HT-29 (cell line): ENCODE results near the gene PIK3R1. TPM values are rescaled to one million over a fixed set of nuclear protein-coding genes. Genes with fewer than 3 reads are reported as not detected.
"Not testable (repeated sequence)": the region's sequence is repeated elsewhere in the genome, so short reads cannot be mapped to it uniquely, and the experiment has no call there.

Experiments used
- DNase-seq: peaks from one replicate; pipeline ENCODE4 v3.0.0-alpha.2; 2015; ENCODE audit warnings: low spot score
- total RNA-seq: library from RNA; depleted of rRNA; stranded (reverse); fragments of >200 nt; shearing (Covaris generic); gene quantifications from 2 replicates; pipeline ENCODE4 v1.2.3, GENCODE V29; 2014

Gene PIK3R1
- total RNA-seq, 1 experiment from 2014 or later = 31.3 TPM

DNA sequence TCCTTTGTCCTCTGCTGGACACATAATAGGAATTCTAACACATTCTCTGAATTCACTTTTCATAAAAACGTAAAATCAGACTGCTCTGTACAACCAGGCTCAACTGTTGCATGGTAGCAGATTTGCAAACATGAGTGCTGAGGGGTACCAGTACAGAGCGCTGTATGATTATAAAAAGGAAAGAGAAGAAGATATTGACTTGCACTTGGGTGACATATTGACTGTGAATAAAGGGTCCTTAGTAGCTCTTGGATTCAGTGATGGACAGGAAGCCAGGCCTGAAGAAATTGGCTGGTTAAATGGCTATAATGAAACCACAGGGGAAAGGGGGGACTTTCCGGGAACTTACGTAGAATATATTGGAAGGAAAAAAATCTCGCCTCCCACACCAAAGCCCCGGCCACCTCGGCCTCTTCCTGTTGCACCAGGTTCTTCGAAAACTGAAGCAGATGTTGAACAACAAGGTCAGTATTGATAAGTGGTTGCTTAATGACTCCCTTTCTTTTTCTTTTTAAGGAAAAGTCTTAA is 11.1 kb downstream of the PIK3R1 start:
- DNase-seq = no peak

DNA sequence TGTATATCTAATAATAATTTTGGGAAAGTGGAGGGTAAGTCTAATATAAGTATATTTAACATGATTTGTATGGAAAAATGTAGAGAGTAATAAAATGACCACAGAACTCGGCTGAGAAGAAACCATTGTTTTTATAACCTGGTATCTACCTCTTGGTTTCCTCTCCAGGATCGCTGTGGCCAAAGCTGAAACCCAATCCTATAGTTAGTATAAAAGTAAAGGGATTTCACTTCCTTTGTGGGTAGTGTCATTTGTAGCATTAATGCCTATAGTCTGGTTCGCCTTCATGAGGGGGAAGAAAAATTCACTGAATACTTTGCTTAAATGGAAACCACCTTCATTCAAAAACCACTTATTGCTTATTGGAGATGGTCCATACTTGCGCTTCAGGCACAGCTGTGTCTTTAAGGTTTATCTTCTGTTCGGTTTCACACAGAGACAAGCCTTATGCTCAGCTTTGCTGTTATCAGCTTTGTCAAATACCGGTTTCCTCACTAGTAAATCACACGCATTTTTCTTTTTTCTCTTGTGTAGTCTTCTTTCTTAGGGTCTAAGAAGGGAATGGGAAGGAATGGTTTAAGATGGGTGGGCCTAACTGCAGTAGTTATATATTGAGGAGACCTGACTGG is 12.1 kb downstream of the PIK3R1 start:
- no peak for DNase-seq

DNA sequence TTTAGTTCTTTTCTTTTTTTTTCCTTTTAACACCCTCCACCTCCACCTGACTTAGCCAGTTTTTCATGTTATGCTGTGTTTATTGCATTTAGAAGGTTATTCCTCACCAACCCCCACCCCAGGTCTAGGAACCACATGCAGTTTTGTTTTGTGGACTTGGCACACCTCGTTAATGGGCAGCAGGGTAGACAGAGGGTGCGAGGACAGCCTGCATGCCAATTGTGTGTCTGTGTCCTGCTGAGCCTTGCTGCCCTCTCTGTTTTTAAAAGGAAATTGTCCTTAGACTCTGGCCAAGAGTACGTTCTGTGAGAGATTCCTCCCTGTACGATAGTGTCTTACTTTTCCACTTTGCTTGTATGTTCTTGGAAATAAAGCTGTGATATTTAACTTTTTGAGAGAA is 13.9 kb downstream of the PIK3R1 start:
- no peak for DNase-seq

DNA sequence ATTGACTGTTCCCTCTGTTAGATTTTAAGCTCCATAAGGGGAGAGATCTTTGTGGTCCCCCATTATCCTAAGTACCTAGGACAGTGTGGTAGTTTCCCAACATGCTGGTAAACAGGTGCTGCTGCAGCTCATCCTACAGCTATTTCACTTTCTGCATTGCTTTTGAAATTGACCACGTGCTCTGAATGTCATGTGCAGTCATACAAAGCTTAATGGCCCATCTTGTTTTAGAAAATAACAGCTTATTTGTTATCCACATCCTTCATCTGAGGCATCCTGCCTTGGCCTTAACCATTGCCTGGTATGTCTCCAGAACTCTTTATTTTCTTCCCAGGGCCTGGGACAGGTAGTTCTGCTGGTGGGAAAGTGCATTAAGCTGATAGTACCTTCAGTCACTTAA is 14.7 kb downstream of the PIK3R1 start:
- DNase-seq = no peak

DNA sequence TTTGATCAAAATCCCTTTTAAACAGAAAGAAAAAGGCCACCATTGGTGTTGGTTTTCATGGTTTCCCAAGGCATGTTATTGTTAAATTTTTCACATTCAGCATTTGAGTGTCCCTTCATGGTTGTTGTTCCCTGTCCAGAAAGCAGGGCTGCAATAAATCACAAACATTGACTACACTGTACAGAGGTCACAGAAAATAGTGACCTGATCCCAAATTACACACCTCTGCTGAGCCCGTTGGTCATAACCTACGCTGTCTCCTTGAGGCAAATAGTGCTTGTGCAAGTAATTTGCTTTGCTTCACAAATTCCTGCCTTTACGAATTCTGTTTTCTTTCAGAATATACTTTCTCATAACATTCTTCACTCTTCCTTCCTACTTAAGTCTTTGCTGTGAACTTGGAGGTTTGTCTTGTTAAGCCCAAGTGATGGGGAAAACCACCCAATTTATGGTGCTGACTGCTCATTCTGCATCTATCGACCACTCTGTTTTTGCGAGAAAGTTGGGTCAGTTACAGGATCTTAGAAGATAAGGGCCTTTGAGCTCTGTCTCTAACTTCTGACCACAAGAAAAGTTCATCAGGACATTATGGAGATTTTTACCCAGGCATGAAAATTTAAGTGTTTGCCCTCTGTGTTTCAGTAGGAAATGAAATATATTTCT is 16.0 kb downstream of the PIK3R1 start:
- DNase-seq = no peak

DNA sequence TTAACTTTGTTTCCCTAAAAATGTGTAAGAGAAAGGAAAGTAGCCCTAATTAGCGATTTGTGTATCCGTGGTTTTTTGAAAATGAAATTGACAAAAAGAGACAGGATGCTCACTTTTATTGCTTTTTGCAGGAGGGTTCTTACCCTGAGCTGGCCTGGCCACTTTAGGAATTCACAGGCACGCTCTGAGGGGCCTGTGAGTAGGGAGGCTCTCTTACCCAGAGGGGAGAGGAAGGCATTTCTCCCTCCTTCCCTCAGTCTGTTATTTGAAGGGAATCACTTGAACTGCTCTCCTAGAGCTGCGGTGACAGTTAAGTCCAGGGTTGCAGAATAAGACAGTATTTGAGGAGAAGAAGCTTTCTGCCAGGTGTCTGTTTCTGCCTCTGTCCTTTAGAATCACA is 16.7 kb downstream of the PIK3R1 start:
- DNase-seq = no peak

DNA sequence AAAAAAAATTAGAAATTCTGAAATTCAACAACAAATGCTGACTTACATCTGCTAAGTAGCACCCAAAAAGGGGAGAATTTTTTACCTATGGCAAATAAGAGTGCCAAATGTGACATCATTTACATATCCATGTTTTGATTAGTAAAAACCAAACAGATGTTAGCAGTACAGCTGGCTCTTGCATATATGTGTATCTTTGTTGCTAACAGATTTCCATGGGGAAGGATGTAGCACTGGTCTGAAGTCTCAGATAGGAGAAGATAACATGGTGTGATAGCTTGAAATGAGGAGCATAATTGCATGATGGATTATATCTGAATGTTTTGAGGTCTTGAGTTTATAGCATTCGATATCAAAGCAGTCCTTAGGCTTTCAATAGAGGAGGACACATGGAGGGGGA is 17.5 kb downstream of the PIK3R1 start:
- DNase-seq = no peak

DNA sequence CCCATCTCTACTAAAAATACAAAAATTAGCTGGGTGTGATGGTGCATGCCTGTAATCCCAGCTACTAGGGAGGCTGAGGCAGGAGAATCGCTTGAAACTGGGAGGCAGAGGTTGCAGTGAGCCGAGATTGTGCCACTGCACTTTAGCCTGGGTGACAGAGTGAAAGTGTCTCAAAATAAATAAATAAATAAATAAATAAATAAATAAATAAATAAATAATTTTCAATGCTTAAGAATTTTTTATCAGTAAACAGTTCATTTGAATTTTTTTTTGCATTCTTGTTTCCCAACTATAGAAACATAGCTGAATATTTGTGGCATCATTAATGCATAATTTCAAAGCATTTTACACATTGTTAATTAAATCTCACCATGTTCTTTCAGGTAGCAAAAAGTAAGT is 19.7 kb downstream of the PIK3R1 start:
- not testable (repeated sequence) for DNase-seq

DNA sequence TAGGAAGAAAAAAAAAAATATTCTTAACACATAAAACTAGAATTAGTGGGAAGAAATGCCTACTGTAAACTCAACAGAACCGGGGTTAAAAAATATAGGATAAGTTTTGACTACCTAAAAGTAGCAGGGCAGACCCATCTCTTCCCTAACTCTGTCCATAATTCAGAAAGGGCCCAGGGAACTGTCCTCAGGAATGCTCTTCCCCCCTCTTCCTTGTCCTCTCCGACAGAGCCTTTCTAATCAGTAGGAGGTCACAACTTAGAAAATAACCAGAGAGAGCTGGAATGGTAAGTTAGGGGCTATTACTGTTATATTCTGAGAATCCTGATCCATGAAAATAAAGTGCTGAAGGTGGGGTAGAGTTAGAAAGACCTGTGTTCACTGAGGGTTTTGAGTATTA is 22.2 kb downstream of the PIK3R1 start:
- no peak for DNase-seq

DNA sequence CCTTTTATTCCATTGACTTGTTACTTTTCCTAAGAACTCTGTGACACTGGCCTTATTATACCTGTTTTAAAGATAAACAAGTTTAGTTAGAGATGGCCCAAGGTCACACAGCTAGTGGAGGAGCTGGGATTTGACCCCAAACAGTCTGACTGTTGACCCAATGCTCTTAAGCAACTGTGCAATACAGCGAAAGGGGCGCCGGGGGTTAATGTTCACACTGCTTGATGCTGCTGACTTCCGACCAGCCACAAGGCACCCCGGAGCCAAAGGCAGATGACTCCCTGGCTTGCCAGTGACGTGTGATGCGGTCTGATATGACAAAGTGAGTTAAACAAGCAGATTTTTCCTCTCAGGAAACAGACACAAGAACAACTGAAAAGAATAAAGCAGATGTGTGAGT is 23.9 kb downstream of the PIK3R1 start:
- no peak for DNase-seq

DNA sequence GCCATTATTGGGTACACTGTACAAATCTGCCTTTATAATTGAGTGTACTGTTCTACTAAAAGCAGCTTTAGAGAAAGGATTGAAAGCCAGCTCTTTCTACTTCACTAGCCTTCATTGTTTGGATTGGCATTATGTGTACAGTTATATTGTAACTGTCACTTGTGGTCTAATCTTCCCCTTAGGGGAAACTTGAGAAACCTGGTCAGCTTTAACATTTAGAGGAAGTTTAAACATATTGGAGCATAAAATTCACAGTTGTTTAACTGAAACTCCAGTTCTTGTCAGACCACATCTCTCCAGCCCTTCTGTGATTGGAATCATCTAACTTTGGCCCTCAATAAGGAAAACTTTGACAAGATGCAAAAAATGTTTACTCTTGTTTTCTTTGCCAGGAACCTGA is 24.6 kb downstream of the PIK3R1 start:
- DNase-seq = no peak

DNA sequence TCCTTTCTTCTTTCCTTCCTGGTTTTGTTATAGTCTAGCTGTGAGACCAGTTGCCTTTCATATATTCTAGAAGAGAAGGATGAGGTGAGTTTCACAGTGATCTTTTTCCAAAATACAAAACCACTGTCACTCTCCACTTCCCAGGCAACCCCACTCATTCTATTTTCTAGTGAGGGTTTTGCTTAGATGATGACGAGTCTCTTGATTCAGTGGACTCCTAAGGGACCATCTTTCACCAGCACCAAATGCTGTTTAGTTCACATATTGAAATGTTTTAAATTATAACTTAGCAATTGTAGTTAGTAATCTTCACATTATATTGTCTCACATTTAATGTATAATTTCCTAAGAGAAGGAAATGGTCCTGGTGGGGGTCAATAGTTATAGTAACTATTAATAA is 25.2 kb downstream of the PIK3R1 start:
- DNase-seq = no peak

DNA sequence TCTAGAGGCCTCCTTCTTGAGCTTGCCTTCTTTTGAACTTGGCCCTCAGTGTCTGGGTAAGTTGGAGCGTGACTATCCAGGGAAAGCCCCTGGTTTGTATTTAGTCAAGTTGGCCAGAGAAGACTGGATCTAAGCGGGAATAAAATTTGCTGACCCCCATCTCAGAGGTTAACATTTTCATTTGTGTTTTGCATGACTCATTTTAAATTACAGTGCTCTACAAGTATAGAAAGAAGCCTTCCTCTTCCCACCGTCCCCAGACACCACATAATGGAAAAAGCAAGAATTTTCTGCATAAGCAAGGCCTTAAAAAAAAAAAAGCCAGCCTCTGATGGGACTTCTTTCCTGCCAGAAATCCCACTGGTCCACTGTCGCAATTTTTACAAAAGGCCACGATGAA is 27.2 kb downstream of the PIK3R1 start:
- DNase-seq = no peak

DNA sequence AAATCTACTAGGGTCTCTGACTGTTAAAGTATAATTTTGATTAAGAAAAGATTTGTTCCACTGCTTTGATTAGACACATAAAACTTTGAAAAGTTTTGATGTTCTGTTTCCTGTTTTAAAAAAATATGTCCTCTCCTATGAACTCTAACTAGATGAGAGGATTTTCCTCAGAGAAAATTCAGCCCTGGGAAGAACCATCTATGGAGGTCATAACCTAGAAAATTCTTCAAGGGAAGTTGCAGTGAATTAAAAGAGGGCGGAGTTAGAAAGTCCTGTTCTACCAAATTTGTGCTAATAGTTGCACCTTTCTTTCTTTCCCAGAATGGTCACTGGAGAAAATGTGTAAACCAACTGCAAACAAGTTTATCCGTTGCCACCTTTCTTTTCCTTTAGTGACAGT is 27.7 kb downstream of the PIK3R1 start:
- no peak for DNase-seq

DNA sequence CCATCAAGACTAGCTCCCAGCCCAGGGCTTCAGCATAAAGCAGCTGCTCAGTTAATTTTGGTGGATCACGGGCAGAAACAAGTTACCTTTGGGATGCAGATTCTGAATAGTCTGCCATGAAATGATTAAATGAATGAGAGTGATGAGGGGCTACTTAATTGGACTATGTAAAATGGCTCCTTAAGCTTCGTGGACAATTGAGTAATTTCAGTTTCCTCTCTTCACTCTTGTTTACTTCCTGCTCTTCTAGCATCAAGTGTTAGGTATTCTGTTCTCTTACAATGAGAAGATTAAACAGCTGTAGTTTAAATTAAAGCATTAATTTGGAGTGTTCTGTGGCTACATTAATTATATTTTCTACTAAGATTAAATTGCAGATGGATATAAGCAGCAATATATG is 28.1 kb downstream of the PIK3R1 start:
- no peak for DNase-seq

DNA sequence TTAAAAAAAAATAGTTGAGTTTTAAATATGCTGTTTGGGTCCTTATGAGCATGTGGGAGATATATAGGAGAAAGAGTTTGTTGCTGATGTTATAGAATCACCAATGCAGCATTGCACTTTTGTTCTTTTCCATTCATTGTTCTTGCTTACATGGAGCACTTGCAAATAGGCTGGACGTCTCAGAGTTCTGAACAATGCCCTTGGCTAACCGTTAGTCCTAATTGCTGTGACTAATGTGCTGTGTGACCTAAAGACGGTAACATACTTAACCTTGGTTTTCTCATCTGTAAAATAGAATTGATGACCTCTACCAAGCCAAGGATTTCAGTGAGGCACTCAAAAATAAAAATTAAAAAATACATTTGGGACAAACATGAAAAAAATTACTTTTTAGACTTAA is 29.8 kb downstream of the PIK3R1 start:
- DNase-seq = no peak

DNA sequence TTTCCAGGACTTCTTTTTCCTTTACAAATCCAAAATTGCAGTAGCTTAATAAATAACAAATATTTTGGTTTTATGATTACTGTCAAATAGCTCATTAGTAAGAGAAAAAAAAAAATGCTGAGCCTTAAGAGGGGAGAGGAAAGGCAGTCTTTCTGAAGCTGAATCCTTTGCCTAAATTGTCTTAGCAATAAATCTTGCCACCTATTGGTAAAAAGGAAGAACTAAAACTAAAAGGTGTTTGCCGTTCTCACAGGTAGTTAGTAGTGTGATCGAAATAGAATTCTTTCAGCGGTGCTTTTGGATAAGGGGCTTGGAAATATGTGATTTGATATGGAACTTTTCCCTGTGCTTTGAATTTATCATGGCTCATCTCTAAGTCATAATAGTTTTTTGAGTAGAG is 31.2 kb downstream of the PIK3R1 start:
- no peak for DNase-seq

DNA sequence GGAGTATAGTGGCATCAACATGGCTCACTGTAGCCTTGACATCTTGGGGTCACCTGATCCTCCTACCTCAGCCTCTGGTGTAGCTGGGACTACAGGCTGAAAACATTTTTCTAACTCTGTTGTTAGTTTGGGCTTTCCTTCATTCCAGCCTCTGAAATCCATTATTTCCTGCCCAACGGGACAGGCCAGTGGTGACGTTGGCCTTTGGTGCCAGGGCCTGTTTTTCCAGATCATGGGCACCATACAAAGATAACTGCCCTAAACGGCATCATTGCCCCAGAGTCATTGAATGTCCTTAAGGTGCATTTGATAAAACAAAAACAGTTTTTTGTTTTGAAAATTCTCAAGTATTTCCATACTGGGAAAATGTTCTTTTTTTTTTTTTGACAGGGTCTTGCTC is 32.1 kb downstream of the PIK3R1 start:
- no peak for DNase-seq

DNA sequence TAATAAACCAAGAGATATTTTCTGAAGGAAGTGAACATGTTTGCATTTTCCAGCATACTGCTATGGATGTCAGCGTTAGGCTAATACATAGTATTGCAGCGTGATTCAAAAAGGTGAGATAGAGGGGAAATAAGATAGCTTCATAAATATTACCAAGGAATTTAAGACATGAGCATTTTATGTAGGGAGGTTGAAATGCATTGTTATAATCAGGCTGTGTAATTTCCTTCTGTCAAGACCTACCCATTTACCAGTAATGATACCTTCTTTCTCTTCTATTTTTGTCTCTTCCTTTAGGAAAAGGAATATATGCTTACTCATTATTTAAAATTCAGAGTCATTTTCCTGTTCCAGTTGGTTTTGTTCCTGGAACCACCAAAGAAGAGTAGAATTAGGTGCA is 33.3 kb downstream of the PIK3R1 start:
- no peak for DNase-seq

DNA sequence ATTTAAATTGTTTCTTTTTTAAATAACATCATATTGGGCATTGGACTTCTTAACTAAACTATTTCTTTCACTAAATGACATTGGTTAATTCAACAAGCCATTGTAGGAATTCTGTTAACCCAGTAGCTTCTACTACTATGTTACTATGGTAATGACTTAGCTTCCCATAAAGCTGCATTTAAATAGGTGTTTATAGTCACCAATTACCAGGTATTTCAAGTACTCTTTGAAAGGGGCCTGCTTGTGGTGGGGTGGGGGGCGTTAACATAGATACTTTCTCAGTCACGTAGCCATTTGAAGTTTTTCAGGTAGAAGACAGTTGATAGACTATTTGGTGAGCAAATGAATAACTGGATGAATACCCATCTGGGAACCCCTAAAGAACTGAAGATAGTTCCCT is 34.0 kb downstream of the PIK3R1 start:
- no peak for DNase-seq

DNA sequence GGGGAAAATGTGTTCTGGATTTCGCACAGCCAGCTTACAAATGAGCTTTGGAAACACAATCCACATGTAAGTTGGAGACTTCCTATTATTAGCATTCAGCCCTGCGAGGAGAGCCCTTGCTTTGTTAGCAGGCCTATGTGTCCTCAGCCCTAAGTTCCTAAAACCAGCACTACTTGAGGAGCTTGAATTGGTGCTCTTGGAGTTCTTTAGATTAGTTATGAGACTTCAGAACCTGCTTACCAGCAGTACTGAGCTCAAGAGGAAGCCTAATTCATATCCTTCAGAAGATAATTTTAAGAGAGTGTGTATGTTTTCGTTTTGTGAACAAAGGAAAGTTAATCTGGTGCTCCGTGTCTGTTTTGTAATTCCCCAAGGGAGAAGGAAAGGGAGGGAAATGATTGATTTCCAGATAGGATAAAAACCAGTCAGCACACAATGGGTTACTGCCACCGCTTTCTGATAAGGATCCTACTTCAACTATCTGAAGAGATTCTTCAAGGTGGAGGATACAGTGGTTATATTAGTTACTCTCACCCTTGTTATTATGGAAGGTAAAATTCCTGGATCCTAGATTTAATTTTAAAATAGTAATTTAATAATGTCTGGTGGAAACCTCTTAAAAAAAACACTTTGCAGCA is 35.2 kb downstream of the PIK3R1 start:
- no peak for DNase-seq

DNA sequence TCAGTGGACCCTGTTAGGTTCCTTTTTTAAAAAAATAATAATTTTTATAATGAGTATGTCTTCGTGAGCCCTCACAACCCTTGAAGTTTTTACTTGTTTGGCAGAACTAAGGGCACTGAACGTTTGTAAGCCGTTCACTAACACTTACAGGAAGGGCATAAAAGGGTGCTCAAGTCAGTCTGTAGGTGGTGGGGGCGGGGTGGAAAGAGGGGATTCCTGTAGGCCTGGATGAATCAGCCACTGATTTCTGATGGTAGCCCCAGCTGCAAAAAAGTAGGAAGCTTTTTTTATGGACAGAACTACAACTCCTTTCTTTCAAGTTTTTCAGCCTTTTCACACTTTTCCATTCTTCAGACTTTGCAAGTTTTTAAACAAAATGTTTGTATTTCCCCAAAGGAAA is 35.8 kb downstream of the PIK3R1 start:
- no peak for DNase-seq
